K562 (cell line): ENCODE measurements around the gene NRG2. TPM values are rescaled to one million over a fixed set of nuclear protein-coding genes. Genes with fewer than 3 reads are reported as not detected.
A peak's percentile ranks its signal among the peaks of the same experiment; 100 is the strongest.

ENCODE experiments used
- BHLHE40 ChIP-seq: IDR thresholded peaks from 2 replicates; pipeline ENCODE4 v1.6.1; 2011; ENCODE audit warnings: low read length, improper control_type of control experiment
- CHCHD3 ChIP-seq: fragments of 250-450 bp; sonication (Bioruptor Pico); IDR thresholded peaks from 2 replicates; pipeline ENCODE4 v2.1.2; 2022; ENCODE audit warnings: mild to moderate bottlenecking
- CREM ChIP-seq: IDR thresholded peaks from 2 replicates; pipeline ENCODE4 v1.6.1; 2014; ENCODE audit warnings: antibody characterized with exemption, low read depth
- CTCFL ChIP-seq: IDR thresholded peaks from 2 replicates; pipeline ENCODE4 v1.6.1; 2011; ENCODE audit warnings: borderline replicate concordance, low read depth, mild to moderate bottlenecking, moderate library complexity, low read length; ENCODE audit not compliant: insufficient read depth, poor library complexity, severe bottlenecking
- EGR1 ChIP-seq: fragments of 450-650 bp; conservative IDR thresholded peaks from 2 replicates; pipeline ENCODE4 v1.6.1; 2017; ENCODE audit warnings: mild to moderate bottlenecking
- GABPA ChIP-seq: fragments of 200-800 bp; sonication (Bioruptor generic); conservative IDR thresholded peaks from 2 replicates; pipeline ENCODE4 v1.6.1; 2016; ENCODE audit warnings: low read depth, missing genetic modification characterization, missing compliant biosample characterization
- GTF2A2 ChIP-seq: IDR thresholded peaks from 2 replicates; pipeline ENCODE4 v1.6.1; 2016; ENCODE audit warnings: mild to moderate bottlenecking, missing genetic modification characterization, missing compliant biosample characterization
- IRF9 ChIP-seq: fragments of 450-650 bp; IDR thresholded peaks from 2 replicates; pipeline ENCODE4 v1.6.1; 2016; ENCODE audit warnings: missing biosample characterization, missing genetic modification characterization
- KHSRP ChIP-seq: fragments of 450-650 bp; IDR thresholded peaks from 2 replicates; pipeline ENCODE4 v1.6.1; 2017
- MYC ChIP-seq, 2 experiments: fragments of 250-450 bp in 1 of 2; sonication (Bioruptor Pico) in 1 of 2; IDR thresholded peaks; 2 replicates each; pipeline versions ENCODE4 v1.5.1 to v1.6.1; 2012 to 2021; ENCODE audit warnings: low read depth in 2 of 2, borderline replicate concordance in 1 of 2, improper control_type of control experiment in 1 of 2, low read length in 1 of 2, mild to moderate bottlenecking in 1 of 2, moderate library complexity in 1 of 2
- NRF1 ChIP-seq, 2 experiments: fragments of 450-650 bp; IDR thresholded peaks in 1 of 2; conservative IDR thresholded peaks in 1 of 2; 2 replicates each; pipeline ENCODE4 v1.6.1; 2014; ENCODE audit warnings: mild to moderate bottlenecking in 2 of 2
- RCOR1 ChIP-seq, 2 experiments: IDR thresholded peaks; 2 replicates each; pipeline ENCODE4 v1.6.1; 2012; ENCODE audit warnings: low read depth in 2 of 2, low read length in 2 of 2, borderline replicate concordance in 1 of 2, improper control_type of control experiment in 1 of 2
- ZC3H8 ChIP-seq: fragments of 450-650 bp; IDR thresholded peaks from 2 replicates; pipeline ENCODE4 v1.6.1; 2017
- ZNF263 ChIP-seq: sonication (generic); formaldehyde crosslinking; IDR thresholded peaks from 2 replicates; pipeline ENCODE4 v1.8.0; 2022; ENCODE audit warnings: mild to moderate bottlenecking, missing genetic modification reagents, borderline replicate concordance
- ZNF696 ChIP-seq: fragments of 250-450 bp; sonication (Bioruptor Pico); conservative IDR thresholded peaks from 2 replicates; pipeline ENCODE4 v1.4.0; 2020; ENCODE audit warnings: mild to moderate bottlenecking, moderate library complexity
- polyA plus RNA-seq, 8 experiments: library from polyadenylated mRNA; depleted of rRNA in 4 of 8; stranded (reverse) in 5 of 8; unstranded in 3 of 8; fragments of >200 nt; fragmentation: Nextera tagmentation in 2 of 8; fragmentation: Illumina TruSeq in 1 of 8; extraction: Ambion mirVana in 2 of 8; extraction: Trizol in 1 of 8; gene quantifications; 2 replicates each; pipeline versions ENCODE4 v1.2.1 to v1.2.3, GENCODE V29; 2011 to 2014; ENCODE audit warnings: inconsistent platforms in 1 of 8, missing spikeins in 1 of 8
- total RNA-seq, 7 experiments: library from RNA; depleted of rRNA in 6 of 7; stranded (reverse); fragments of >200 nt in 6 of 7; fragmentation: Illumina TruSeq in 2 of 7; extraction: Trizol in 2 of 7; gene quantifications; 2 replicates each; pipeline versions ENCODE4 v1.2.1 to v1.2.3, GENCODE V29; 2011 to 2021; ENCODE audit warnings: low replicate concordance in 1 of 7

Gene NRG2
- total and polyA plus RNA-seq, 9 of the 15 experiments (the other 6 are each of a cell fraction or from before 2014, with no cell fraction given): not detected

GRCh38 chr5:139955616-139956273 is 87.4 kb downstream of the NRG2 start (continued):
- no peak for TF ChIP-seq ZC3H8
- TF ChIP-seq CTCFL: peak; percentile 63
- peak; percentile 71 to 78 for TF ChIP-seq NRF1 (conservative IDR thresholded peaks at IDR 0.05 in 1 of 2, IDR thresholded peaks at IDR 0.05 in 1 of 2)
- no peak for TF ChIP-seq CHCHD3 (CRISPR knock-in tag)
- TF ChIP-seq ZNF263 (CRISPR knock-in tag): peak; percentile 69
- TF ChIP-seq MYC (IDR thresholded peaks at IDR 0.05; ENCODE audit: low read depth, low read length): peak; percentile 48; the same call in 1 of the 2 replicates
- TF ChIP-seq MYC (CRISPR knock-in tag; IDR thresholded peaks at IDR 0.05; ENCODE audit: borderline replicate concordance, low read depth): no peak
- TF ChIP-seq GTF2A2 (tag): no peak
- TF ChIP-seq KHSRP: no peak
- peak; percentile 19; the same call in 1 of the 2 replicates for TF ChIP-seq CREM
- TF ChIP-seq BHLHE40: peak; percentile 82
- TF ChIP-seq EGR1: no peak
- TF ChIP-seq GABPA: no peak
- no peak for TF ChIP-seq IRF9 (tag)
- 0 out of 4 replicates have a peak, but pooled peaks of 1 of the 2 experiments have one; percentile 10 for TF ChIP-seq RCOR1 (IDR thresholded peaks at IDR 0.05; ENCODE audit: borderline replicate concordance in 1 of 2, low read depth in 2 of 2, low read length in 2 of 2)
- TF ChIP-seq ZNF696 (CRISPR knock-in tag): no peak
